ENCODE results near the gene STARD3. TPM values are rescaled to one million over a fixed set of nuclear protein-coding genes. Genes with fewer than 3 reads are reported as not detected.

Gene STARD3
- polyA plus RNA-seq, 3 donors, result 42.7 to 60.8 (median 46.6) TPM

Other genes starting within 250 kb of the STARD3 start
- gene FBXL20, start 235.5 kb upstream of the STARD3 start, polyA plus RNA-seq, result 1 to 10 TPM; 2.3 to 4.5 (median 3.5) TPM
- 10 to 100 TPM in 2 of 3 donors, 1 to 10 TPM in 1; 5.0 to 13.3 (median 11.7) TPM for gene MED1, start 185.9 kb upstream of the STARD3 start, polyA plus RNA-seq
- 10 to 100 TPM in 2 of 3 donors, 1 to 10 TPM in 1; 5.8 to 13.4 (median 12.9) TPM for gene CDK12, start 175.7 kb upstream of the STARD3 start, polyA plus RNA-seq
- under 1 TPM in 2 of 3 donors, not detected in 1; 0.01 to 0.22 TPM for gene NEUROD2, start 29.2 kb upstream of the STARD3 start, polyA plus RNA-seq
- gene PPP1R1B, start 10.2 kb upstream of the STARD3 start, polyA plus RNA-seq, result 100 to 1,000 TPM in 1 of 3 donors, 10 to 100 TPM in 1, 1 to 10 TPM in 1; 8.7 to 183 (median 40.4) TPM
- gene TCAP, start 28.2 kb downstream of the STARD3 start, polyA plus RNA-seq, result 10 to 100 TPM in 1 of 3 donors, 1 to 10 TPM in 1, under 1 TPM in 1; 0.48 to 11.5 (median 3.8) TPM
- gene PNMT, start 31.3 kb downstream of the STARD3 start, polyA plus RNA-seq, result 1 to 10 TPM; 2.1 to 9.8 (median 3.3) TPM
- gene PGAP3, start 50.9 kb downstream of the STARD3 start, polyA plus RNA-seq, result 10 to 100 TPM in 2 of 3 donors, 1 to 10 TPM in 1; 8.4 to 19.9 (median 12.3) TPM
- 10 to 100 TPM in 1 of 3 donors, 1 to 10 TPM in 2; 7.2 to 28.0 (median 7.4) TPM for gene ERBB2, start 62.9 kb downstream of the STARD3 start, polyA plus RNA-seq
- gene MIEN1, start 93.4 kb downstream of the STARD3 start, polyA plus RNA-seq, result 10 to 100 TPM; 43.2 to 79.4 (median 45.4) TPM
- 10 to 100 TPM in 1 of 3 donors, 1 to 10 TPM in 1, under 1 TPM in 1; 0.34 to 29.6 (median 2.8) TPM for gene GRB7, start 100.8 kb downstream of the STARD3 start, polyA plus RNA-seq
- under 1 TPM; 0.29 to 0.62 (median 0.34) TPM for gene IKZF3, start 227.2 kb downstream of the STARD3 start, polyA plus RNA-seq
- not detected for gene ZPBP2, start 231.1 kb downstream of the STARD3 start, polyA plus RNA-seq

Data from adipose tissue (tissue), 3 donors.